ENCODE results near the gene ATG3. TPM values are rescaled to one million over a fixed set of nuclear protein-coding genes. Genes with fewer than 3 reads are reported as not detected.

Gene ATG3
- total RNA-seq, 1 donor from 2014 or later: 33.6 TPM

DNA sequence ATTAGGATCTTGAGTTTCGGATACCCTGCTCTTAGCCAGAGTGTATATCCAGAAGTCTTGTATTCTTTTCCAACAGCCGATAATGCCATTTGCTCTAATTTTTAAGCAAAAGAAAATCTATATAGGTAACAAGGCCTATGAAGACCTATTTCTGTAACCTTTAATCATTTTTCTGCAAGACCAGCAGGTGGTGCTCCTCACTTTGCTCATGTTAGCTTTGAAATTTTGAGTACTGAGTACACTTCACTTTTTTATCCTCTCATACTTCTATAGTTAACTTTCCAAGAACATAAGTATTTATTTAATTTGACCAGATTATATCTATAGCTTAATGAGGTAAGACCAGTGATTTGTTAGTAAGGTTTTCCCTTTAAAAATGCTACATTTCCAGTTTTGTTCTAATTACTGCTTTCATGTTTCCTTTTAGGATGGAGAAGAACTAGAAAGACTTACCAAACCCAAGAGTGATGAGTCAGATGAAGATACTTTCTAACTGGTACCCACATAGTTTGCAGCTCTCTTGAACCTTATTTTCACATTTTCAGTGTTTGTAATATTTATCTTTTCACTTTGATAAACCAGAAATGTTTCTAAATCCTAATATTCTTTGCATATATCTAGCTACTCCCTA, 20.6 kb upstream of the ATG3 start:
- Mint-ChIP-seq H3K27me3 (ENCODE audit: unreplicated experiment) (no peaks in the 10 kb centered on the region), H3K36me3 (ENCODE audit: unreplicated experiment) (no peaks in the 10 kb centered on the region), H3K27ac (ENCODE audit: unreplicated experiment) (no peak overlapping the region), H3K4me3 (ENCODE audit: unreplicated experiment) (no peak overlapping the region), H3K9me3 (ENCODE audit: unreplicated experiment) (no peaks in the 10 kb centered on the region), H3K4me1 (ENCODE audit: low read depth, unreplicated experiment) (no peaks in the 10 kb centered on the region)
- DNase-seq: peak; percentile 26
- TF ChIP-seq, protein P1, sequence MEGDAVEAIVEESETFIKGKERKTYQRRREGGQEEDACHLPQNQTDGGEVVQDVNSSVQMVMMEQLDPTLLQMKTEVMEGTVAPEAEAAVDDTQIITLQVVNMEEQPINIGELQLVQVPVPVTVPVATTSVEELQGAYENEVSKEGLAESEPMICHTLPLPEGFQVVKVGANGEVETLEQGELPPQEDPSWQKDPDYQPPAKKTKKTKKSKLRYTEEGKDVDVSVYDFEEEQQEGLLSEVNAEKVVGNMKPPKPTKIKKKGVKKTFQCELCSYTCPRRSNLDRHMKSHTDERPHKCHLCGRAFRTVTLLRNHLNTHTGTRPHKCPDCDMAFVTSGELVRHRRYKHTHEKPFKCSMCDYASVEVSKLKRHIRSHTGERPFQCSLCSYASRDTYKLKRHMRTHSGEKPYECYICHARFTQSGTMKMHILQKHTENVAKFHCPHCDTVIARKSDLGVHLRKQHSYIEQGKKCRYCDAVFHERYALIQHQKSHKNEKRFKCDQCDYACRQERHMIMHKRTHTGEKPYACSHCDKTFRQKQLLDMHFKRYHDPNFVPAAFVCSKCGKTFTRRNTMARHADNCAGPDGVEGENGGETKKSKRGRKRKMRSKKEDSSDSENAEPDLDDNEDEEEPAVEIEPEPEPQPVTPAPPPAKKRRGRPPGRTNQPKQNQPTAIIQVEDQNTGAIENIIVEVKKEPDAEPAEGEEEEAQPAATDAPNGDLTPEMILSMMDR (IDR thresholded peaks at IDR 0.05; ENCODE audit: partially characterized antibody, unreplicated experiment): peak; percentile 51

DNA sequence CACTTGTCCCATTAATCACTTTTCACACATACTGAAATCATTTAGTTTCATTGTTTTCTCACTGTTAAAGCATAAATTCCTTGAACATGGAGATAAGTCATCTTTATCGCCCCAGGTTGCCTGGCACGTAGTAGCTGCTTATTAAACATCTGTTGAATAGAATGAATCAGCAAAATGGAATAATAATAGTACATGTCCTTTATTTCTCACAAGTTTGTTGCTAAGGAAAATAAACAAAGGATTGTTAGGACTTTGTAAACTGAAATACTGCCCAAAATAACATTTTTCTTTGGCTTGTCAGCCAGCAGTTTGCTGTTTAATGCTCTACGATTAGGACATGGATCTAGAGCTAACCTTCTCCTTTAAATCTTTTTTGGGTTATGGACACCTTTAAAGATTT, 17.9 kb upstream of the ATG3 start:
- H3K27me3 Mint-ChIP-seq (ENCODE audit: unreplicated experiment): no peaks in the 10 kb centered on the region
- no peak overlapping the region for H3K4me3 Mint-ChIP-seq (ENCODE audit: unreplicated experiment)
- no peak for DNase-seq
- TF ChIP-seq, protein P1 (IDR thresholded peaks at IDR 0.05; ENCODE audit: partially characterized antibody, unreplicated experiment): no peak
- no peaks in the 10 kb centered on the region for H3K4me1 Mint-ChIP-seq (ENCODE audit: low read depth, unreplicated experiment)
- no peak overlapping the region for H3K27ac Mint-ChIP-seq (ENCODE audit: unreplicated experiment)
- no peaks in the 10 kb centered on the region for H3K9me3 Mint-ChIP-seq (ENCODE audit: unreplicated experiment)
- no peaks in the 10 kb centered on the region for H3K36me3 Mint-ChIP-seq (ENCODE audit: unreplicated experiment)

DNA sequence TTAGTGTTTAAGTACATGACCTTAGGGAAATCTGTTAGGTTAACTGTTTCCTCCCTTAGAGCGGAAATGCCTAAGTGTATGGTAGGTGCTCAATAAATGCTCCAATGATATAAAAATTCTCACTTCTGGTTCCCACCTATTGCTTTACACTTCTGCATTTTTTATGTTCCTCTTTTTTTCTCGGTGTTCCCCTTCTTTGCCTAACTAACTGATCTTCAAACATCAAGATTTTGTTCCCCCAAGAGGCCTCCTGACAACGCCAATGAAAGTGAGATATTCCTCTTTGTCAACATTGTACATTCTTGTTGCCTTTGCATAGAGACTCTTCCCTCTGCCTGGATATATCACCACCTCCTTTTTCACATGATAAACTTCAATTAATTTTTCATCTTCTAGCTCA, 17.5 kb upstream of the ATG3 start:
- DNase-seq: no peak
- Mint-ChIP-seq H3K9me3 (ENCODE audit: unreplicated experiment) (no peaks in the 10 kb centered on the region), H3K4me1 (ENCODE audit: low read depth, unreplicated experiment) (no peaks in the 10 kb centered on the region), H3K27me3 (ENCODE audit: unreplicated experiment) (no peaks in the 10 kb centered on the region), H3K27ac (ENCODE audit: unreplicated experiment) (no peak overlapping the region), H3K36me3 (ENCODE audit: unreplicated experiment) (no peaks in the 10 kb centered on the region), H3K4me3 (ENCODE audit: unreplicated experiment) (no peak overlapping the region)
- TF ChIP-seq, protein P1 (IDR thresholded peaks at IDR 0.05; ENCODE audit: partially characterized antibody, unreplicated experiment): no peak

DNA sequence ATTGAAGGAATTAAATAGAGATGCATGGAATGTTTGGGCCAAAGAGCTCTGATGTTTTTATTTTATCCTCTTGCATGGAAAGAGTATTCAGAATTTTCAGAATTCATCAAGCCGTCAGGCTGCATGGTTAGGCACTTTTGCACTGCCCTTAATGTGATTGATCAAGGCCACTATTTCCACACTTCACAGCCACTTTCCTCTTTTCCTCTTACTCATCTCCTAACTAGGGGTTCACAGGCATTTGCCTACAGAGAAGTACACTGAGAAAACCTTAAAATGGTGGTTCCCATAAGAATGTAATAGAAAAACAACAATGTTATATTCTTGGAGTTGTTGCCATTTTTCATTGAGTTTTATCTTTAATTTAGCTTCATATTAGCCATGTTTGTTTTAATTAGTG, 10.9 kb upstream of the ATG3 start:
- Mint-ChIP-seq H3K27ac (ENCODE audit: unreplicated experiment) (no peak overlapping the region), H3K4me3 (ENCODE audit: unreplicated experiment) (no peak overlapping the region), H3K36me3 (ENCODE audit: unreplicated experiment) (no peaks in the 10 kb centered on the region), H3K9me3 (ENCODE audit: unreplicated experiment) (no peaks in the 10 kb centered on the region), H3K4me1 (ENCODE audit: low read depth, unreplicated experiment) (no peaks in the 10 kb centered on the region), H3K27me3 (ENCODE audit: unreplicated experiment) (no peaks in the 10 kb centered on the region)
- TF ChIP-seq, protein P1 (IDR thresholded peaks at IDR 0.05; ENCODE audit: partially characterized antibody, unreplicated experiment): no peak
- no peak for DNase-seq

DNA sequence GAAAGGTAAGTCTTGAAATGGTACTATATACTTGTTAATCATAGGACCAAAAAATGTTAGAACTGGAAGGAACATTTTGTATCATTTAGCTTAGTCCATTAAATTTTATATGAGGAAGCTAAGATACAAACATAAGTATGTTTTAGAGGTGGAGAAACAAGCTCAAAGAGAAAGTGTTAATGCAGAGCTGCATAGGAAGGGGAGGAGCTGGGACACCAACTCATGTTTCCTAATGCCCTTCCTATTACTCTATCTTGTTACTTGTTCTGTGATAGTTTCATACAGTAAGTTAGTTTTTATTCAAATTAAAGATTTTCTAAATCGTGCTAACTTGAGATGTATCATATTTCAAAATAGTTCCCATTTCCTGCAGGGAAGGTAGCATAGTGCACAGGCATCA, 7.5 kb upstream of the ATG3 start:
- no peak for DNase-seq
- no peaks in the 10 kb centered on the region for H3K27me3 Mint-ChIP-seq (ENCODE audit: unreplicated experiment)
- H3K9me3 Mint-ChIP-seq (ENCODE audit: unreplicated experiment): no peaks in the 10 kb centered on the region
- TF ChIP-seq, protein P1 (IDR thresholded peaks at IDR 0.05; ENCODE audit: partially characterized antibody, unreplicated experiment): no peak
- no peak overlapping the region for H3K4me3 Mint-ChIP-seq (ENCODE audit: unreplicated experiment)
- no peaks in the 10 kb centered on the region for H3K4me1 Mint-ChIP-seq (ENCODE audit: low read depth, unreplicated experiment)
- H3K27ac Mint-ChIP-seq (ENCODE audit: unreplicated experiment): no peak overlapping the region
- H3K36me3 Mint-ChIP-seq (ENCODE audit: unreplicated experiment): peaks cover 6% of the 10 kb centered on the region
